Esophagus squamous epithelium (tissue), 4 donors: ENCODE measurements around the gene RND1.

Experiments
- POLR2A ChIP-seq, 4 donors: fragments of 450-650 bp; IDR thresholded peaks; one replicate each; pipeline ENCODE4 v1.6.1; 2017; ENCODE audit warnings: antibody characterized with exemption in 4 of 4, mild to moderate bottlenecking in 4 of 4, moderate library complexity in 3 of 4
- TF ChIP-seq, protein P1 (sequence below), 6 experiments: fragments of 450-650 bp in 4 of 6; fragments of 200-600 bp in 2 of 6; sonication (generic) in 2 of 6; IDR thresholded peaks; one replicate each; pipeline ENCODE4 v1.5.1; 2016 to 2019; ENCODE audit warnings: antibody characterized with exemption in 6 of 6, mild to moderate bottlenecking in 4 of 6, moderate library complexity in 4 of 6

DNA sequence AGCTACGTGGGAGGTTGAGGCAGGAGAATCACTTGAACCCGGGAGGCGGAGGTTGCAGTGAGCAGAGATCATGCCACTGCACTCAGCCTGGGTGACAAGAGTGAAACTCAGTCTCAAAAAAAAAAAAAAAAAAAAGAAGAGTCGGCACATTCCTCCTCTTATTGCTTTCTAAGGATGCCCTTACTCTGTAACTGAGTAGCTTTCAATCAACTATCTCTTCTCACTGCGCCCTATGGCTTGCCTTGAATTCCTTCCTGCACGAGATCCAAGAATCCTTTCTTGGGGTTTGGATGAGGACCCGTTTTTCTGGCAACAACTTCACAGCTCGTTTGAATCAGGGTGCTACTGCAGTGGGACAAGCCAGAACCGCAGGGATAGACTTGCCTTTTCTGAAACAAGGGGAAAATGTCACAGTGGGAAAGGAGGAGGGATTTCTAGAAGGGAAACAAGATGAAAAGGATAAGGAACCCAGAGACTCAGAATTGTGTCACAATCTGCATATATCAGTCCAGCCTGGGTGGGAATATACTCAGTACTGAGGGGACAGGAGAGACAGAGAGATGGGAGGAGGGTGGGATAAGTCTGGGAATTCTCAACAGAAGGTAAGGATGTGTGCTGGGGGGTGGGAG is 16.1 kb upstream of the RND1 start:
- TF ChIP-seq, protein P1, sequence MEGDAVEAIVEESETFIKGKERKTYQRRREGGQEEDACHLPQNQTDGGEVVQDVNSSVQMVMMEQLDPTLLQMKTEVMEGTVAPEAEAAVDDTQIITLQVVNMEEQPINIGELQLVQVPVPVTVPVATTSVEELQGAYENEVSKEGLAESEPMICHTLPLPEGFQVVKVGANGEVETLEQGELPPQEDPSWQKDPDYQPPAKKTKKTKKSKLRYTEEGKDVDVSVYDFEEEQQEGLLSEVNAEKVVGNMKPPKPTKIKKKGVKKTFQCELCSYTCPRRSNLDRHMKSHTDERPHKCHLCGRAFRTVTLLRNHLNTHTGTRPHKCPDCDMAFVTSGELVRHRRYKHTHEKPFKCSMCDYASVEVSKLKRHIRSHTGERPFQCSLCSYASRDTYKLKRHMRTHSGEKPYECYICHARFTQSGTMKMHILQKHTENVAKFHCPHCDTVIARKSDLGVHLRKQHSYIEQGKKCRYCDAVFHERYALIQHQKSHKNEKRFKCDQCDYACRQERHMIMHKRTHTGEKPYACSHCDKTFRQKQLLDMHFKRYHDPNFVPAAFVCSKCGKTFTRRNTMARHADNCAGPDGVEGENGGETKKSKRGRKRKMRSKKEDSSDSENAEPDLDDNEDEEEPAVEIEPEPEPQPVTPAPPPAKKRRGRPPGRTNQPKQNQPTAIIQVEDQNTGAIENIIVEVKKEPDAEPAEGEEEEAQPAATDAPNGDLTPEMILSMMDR (IDR thresholded peaks at IDR 0.05), result no peak
- TF ChIP-seq POLR2A (IDR thresholded peaks at IDR 0.05), result no peak
